Measurements from ENCODE around the gene LRRC71. TPM values are rescaled to one million over a fixed set of nuclear protein-coding genes. Genes with fewer than 3 reads are reported as not detected.

The LRRC71 gene
- polyA plus RNA-seq, 1 of the 3 experiments (the other 2 are of a cell fraction), result 0.03 TPM

GRCh38 chr1:156913809-156914387 is 6.5 kb upstream of the LRRC71 start:
- POLR2A ChIA-PET, result interaction anchor here (0.6 to 2.7 kb wide), 8 partner anchors 10 to 160 kb away, joined by 3 to 15 read pairs (median 3); no protein-coding TSS in a partner anchor
- no peaks in the 10 kb centered on the region for H3K9me2 ChIP-seq
- CTCF ChIA-PET, result interaction anchor here (1.0 to 6.9 kb wide), 13 partner anchors 13 to 225 kb away, joined by 3 to 182 read pairs (median 8); partner anchors contain the start of genes INSRR, LRRC71 and NTRK1
- no peaks in the 10 kb centered on the region for H4K20me1 ChIP-seq (ENCODE audit: insufficient read depth)
- DNase-seq, result no peak
- TF ChIP-seq FOXJ3 (CRISPR knock-in tag; IDR thresholded peaks at IDR 0.05), result no peak
- 0 out of 2 replicates have a peak, but pooled peaks have one; percentile 4 for TF ChIP-seq MXI1 (IDR thresholded peaks at IDR 0.05; ENCODE audit: low read depth, low read length)
- no peaks in the 10 kb centered on the region for H3K79me2 ChIP-seq (ENCODE audit: insufficient read depth)
- peaks cover 3% of the 10 kb centered on the region; the same call in 1 of the 2 replicates for H3K9me3 ChIP-seq
- H3K9ac ChIP-seq, result no peak overlapping the region
- no peaks in the 10 kb centered on the region for H3K27me3 ChIP-seq (ENCODE audit: insufficient read depth)
- peak overlapping the region; percentile 15; the same call in 1 of the 2 replicates for H3K4me2 ChIP-seq
- H3K36me3 ChIP-seq (replicated peaks in 1 of 2; ENCODE audit: control insufficient read depth in 1 of 2, insufficient read depth in 2 of 2, low read length in 1 of 2), result no peaks in the 10 kb centered on the region
- H3K27ac ChIP-seq (ENCODE audit: low read depth in 2 of 2, low read length in 1 of 2), result peak overlapping the region in 1 of 2 experiments; percentile 94; a peak in 2 of 4 replicates
- WGBS (ENCODE audit: low lambda C conversion rate), result 90% methylated on average over 11 of the region's 13 CpGs
- no peak overlapping the region; a peak in 1 of 4 replicates for H3K4me3 ChIP-seq (ENCODE audit: low read depth in 2 of 2, low read length in 1 of 2)
- peaks cover 11 to 42% of the 10 kb centered on the region in 2 experiments; a peak in 3 of 4 replicates for H3K4me1 ChIP-seq (ENCODE audit: control insufficient read depth in 1 of 2, insufficient read depth in 2 of 2, low read depth in 1 of 2, low read length in 1 of 2)
- peaks cover 6% of the 10 kb centered on the region for H3F3A ChIP-seq (replicated peaks; ENCODE audit: insufficient read depth)
- no peak overlapping the region for H2AFZ ChIP-seq (ENCODE audit: low read depth)

GRCh38 chr1:156914440-156914856 is 6.0 kb upstream of the LRRC71 start:
- H4K20me1 ChIP-seq (ENCODE audit: insufficient read depth), result no peaks in the 10 kb centered on the region
- ChIA-PET POLR2A (interaction anchor here (1.0 to 2.7 kb wide), 3 partner anchors 10 to 160 kb away, joined by 3 to 15 read pairs (median 3); no protein-coding TSS in a partner anchor), CTCF (interaction anchor here (1.0 to 6.9 kb wide), 8 partner anchors 12 to 225 kb away, joined by 3 to 182 read pairs (median 22); partner anchors contain the start of genes INSRR, LRRC71 and NTRK1)
- peaks cover 11 to 42% of the 10 kb centered on the region in 2 experiments; a peak in 3 of 4 replicates for H3K4me1 ChIP-seq (ENCODE audit: control insufficient read depth in 1 of 2, insufficient read depth in 2 of 2, low read depth in 1 of 2, low read length in 1 of 2)
- TF ChIP-seq PBX3 (IDR thresholded peaks at IDR 0.05), result peak; percentile 19; the same call in 1 of the 2 replicates
- no peak for TF ChIP-seq ELF1 (IDR thresholded peaks at IDR 0.05)
- TF ChIP-seq RAD21 (IDR thresholded peaks at IDR 0.05; ENCODE audit: low read length), result no peak
- no peak for TF ChIP-seq FOXM1 (IDR thresholded peaks at IDR 0.05; ENCODE audit: low read depth)
- TF ChIP-seq TCF12 (IDR thresholded peaks at IDR 0.05), result 0 out of 2 replicates have a peak, but pooled peaks have one; percentile 27
- TF ChIP-seq MAX (IDR thresholded peaks at IDR 0.05; ENCODE audit: low read depth), result 0 out of 2 replicates have a peak, but pooled peaks have one; percentile 54
- TF ChIP-seq POLR2AphosphoS5 (IDR thresholded peaks at IDR 0.05; ENCODE audit: low read depth, low read length), result no peak
- TF ChIP-seq RCOR1 (IDR thresholded peaks at IDR 0.05; ENCODE audit: low read length), result no peak
- peak; percentile 74 for TF ChIP-seq FOSL2 (IDR thresholded peaks at IDR 0.05; ENCODE audit: borderline replicate concordance, low read depth)
- no peak for TF ChIP-seq TEAD4 (IDR thresholded peaks at IDR 0.05; ENCODE audit: borderline replicate concordance, insufficient read depth)
- H3K27me3 ChIP-seq (ENCODE audit: insufficient read depth), result no peaks in the 10 kb centered on the region
- peak overlapping the region; percentile 15; the same call in 1 of the 2 replicates for H3K4me2 ChIP-seq
- H3K4me3 ChIP-seq (ENCODE audit: low read depth in 2 of 2, low read length in 1 of 2), result no peak overlapping the region
- H3K36me3 ChIP-seq (replicated peaks in 1 of 2; ENCODE audit: control insufficient read depth in 1 of 2, insufficient read depth in 2 of 2, low read length in 1 of 2), result no peaks in the 10 kb centered on the region
- H3K9ac ChIP-seq, result no peak overlapping the region
- H3K79me2 ChIP-seq (ENCODE audit: insufficient read depth), result no peaks in the 10 kb centered on the region
- peaks cover 6% of the 10 kb centered on the region for H3F3A ChIP-seq (replicated peaks; ENCODE audit: insufficient read depth)
- 45% methylated on average over 9 of the region's 9 CpGs for WGBS (ENCODE audit: low lambda C conversion rate)
- H3K9me3 ChIP-seq, result peaks cover 3% of the 10 kb centered on the region; the same call in 1 of the 2 replicates
- no peaks in the 10 kb centered on the region for H3K9me2 ChIP-seq
- H2AFZ ChIP-seq (ENCODE audit: low read depth), result no peak overlapping the region
- H3K27ac ChIP-seq (ENCODE audit: low read depth in 2 of 2, low read length in 1 of 2), result peak overlapping the region in 1 of 2 experiments; percentile 94; a peak in 2 of 4 replicates
- DNase-seq, result no peak
